Vagina (tissue), 2 donors: Measurements from ENCODE around the gene RBM20. TPM values are rescaled to one million over a fixed set of nuclear protein-coding genes. Genes with fewer than 3 reads are reported as not detected.

ENCODE experiments used
- DNase-seq, 2 donors: peaks; one replicate each; pipeline ENCODE4 v3.0.0-alpha.2; 2017; ENCODE audit errors: extremely low spot score in 2 of 2
- H3K27ac ChIP-seq: fragments of 200-600 bp; sonication (generic); one replicate; pipeline ENCODE4 v1.5.1; 2019
- H3K27me3 ChIP-seq: fragments of 200-600 bp; sonication (generic); one replicate; pipeline ENCODE4 v1.5.1; 2019
- H3K36me3 ChIP-seq, 2 donors: fragments of 200-600 bp; sonication (generic); one replicate each; pipeline ENCODE4 v1.5.1; 2017 to 2019
- H3K4me1 ChIP-seq: fragments of 200-600 bp; sonication (generic); one replicate; pipeline ENCODE4 v1.5.1; 2019
- H3K4me3 ChIP-seq, 2 donors: fragments of 200-600 bp; sonication (generic); 1 replicate in 1 of 2; 2 replicates in 1 of 2; pipeline ENCODE4 v1.5.1; 2016 to 2019
- H3K9me3 ChIP-seq: fragments of 200-600 bp; sonication (generic); one replicate; pipeline ENCODE4 v1.5.1; 2019
- CTCF ChIP-seq, 3 experiments: fragments of 450-650 bp in 2 of 3; fragments of 200-600 bp in 1 of 3; sonication (generic) in 1 of 3; IDR thresholded peaks; one replicate each; pipeline ENCODE4 v1.5.1; 2017 to 2019; ENCODE audit warnings: antibody characterized with exemption in 3 of 3, mild to moderate bottlenecking in 2 of 3, moderate library complexity in 2 of 3
- POLR2A ChIP-seq, 2 donors: fragments of 450-650 bp; IDR thresholded peaks; one replicate each; pipeline ENCODE4 v1.6.1; 2017; ENCODE audit warnings: antibody characterized with exemption in 2 of 2, mild to moderate bottlenecking in 2 of 2, moderate library complexity in 2 of 2
- POLR2AphosphoS5 ChIP-seq, 2 donors: sonication (generic); formaldehyde crosslinking; IDR thresholded peaks; one replicate each; pipeline ENCODE4 v1.9.0; 2017; ENCODE audit warnings: antibody characterized with exemption in 2 of 2, mild to moderate bottlenecking in 2 of 2, low read depth in 1 of 2; ENCODE audit not compliant: insufficient read depth in 1 of 2
- intact Hi-C: fragments of 100-400 bp; cut with DNase I; formaldehyde crosslinking; loops from one replicate; pipeline ENCODE4 v1.15.1; 2023
- total RNA-seq: library from RNA; depleted of rRNA; stranded (reverse); fragments of >200 nt; gene quantifications from one replicate; pipeline ENCODE4 v1.2.3, GENCODE V29; 2016

RBM20 gene
- total RNA-seq, 1 donor from 2014 or later = 5.2 TPM

GRCh38 chr10:110825508-110825907 is 181.4 kb downstream of the RBM20 start:
- Histone ChIP-seq H3K4me1 (peaks cover 74% of the 10 kb centered on the region), H3K36me3 (no peaks in the 10 kb centered on the region), H3K27me3 (no peaks in the 10 kb centered on the region), H3K9me3 (no peaks in the 10 kb centered on the region), H3K4me3 (no peak overlapping the region), H3K27ac (no peak overlapping the region)
- no peak for TF ChIP-seq CTCF (IDR thresholded peaks at IDR 0.05)
- no peak for TF ChIP-seq POLR2A (IDR thresholded peaks at IDR 0.05)
- no peak for TF ChIP-seq POLR2AphosphoS5 (IDR thresholded peaks at IDR 0.05; ENCODE audit: insufficient read depth in 1 of 2, low read depth in 1 of 2)
- intact Hi-C loops = loop anchor here (10.0 kb wide), 1 partner anchor 49 kb away; the partner anchor contains the start of gene PDCD4
- no peak for DNase-seq

- DNase-seq = no peak
- Histone ChIP-seq H3K4me1 (peaks cover 55% of the 10 kb centered on the region), H3K27ac (peak overlapping the region; percentile 53), H3K27me3 (no peaks in the 10 kb centered on the region), H3K4me3 (no peak overlapping the region), H3K9me3 (no peaks in the 10 kb centered on the region), H3K36me3 (no peaks in the 10 kb centered on the region)
- TF ChIP-seq POLR2AphosphoS5 (IDR thresholded peaks at IDR 0.05; ENCODE audit: insufficient read depth in 1 of 2, low read depth in 1 of 2) (peak; percentile 2 to 36), POLR2A (IDR thresholded peaks at IDR 0.05) (no peak), CTCF (IDR thresholded peaks at IDR 0.05) (no peak)
- intact Hi-C loops = loop anchor here (10.0 kb wide), 1 partner anchor 47 kb away; the partner anchor contains the start of gene PDCD4
Observed at GRCh38 chr10:110827410-110827809, 183.3 kb downstream of the RBM20 start.

DNA sequence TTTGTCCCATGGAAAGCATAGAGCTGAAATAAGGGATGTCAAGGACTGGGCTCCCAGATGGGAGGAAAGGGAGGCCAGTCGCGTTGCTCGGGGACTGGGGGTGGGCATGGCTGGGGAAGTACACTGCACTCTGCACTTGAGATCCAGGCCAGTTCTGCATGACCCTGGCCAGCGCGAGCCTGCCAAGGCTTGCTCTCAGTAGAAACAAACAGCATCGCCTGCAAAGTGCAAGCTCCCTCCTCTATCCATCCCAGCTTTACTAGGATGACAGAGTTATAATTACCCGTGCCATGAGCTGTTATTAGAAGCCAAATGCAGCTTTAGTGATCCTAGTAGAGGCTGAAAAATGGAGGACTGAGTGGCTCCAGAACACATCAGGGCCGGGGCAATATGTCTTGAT is 183.7 kb downstream of the RBM20 start:
- peaks cover 50% of the 10 kb centered on the region for H3K4me1 ChIP-seq
- no peaks in the 10 kb centered on the region for H3K27me3 ChIP-seq
- H3K9me3 ChIP-seq = no peaks in the 10 kb centered on the region
- no peak overlapping the region for H3K4me3 ChIP-seq
- TF ChIP-seq POLR2A (IDR thresholded peaks at IDR 0.05) (no peak), POLR2AphosphoS5 (IDR thresholded peaks at IDR 0.05; ENCODE audit: insufficient read depth in 1 of 2, low read depth in 1 of 2) (peak in 1 of 2 donors; percentile 5)
- intact Hi-C loops = loop anchor here (10.0 kb wide), 1 partner anchor 47 kb away; the partner anchor contains the start of gene PDCD4
- peak overlapping the region; percentile 53 for H3K27ac ChIP-seq
- no peaks in the 10 kb centered on the region for H3K36me3 ChIP-seq
- DNase-seq = no peak

DNA sequence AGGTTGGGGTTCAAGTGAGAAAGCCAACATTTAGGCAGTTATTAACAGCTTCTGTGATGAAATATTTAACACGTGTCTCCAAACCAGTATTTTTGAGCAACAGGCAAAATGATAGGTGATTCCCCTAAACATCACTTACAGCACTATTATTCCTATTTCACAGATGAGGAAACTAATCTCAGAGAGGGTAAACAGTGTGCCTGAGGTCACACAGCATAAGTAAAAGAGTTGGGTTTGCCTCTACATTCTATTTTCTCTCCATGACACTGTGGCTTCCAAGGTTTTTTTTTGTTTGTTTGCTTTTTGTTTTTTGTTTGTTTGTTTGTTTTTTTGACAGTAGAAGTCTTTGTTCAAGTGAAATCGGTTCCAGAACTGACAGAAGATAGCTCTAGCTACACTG is 184.4 kb downstream of the RBM20 start:
- intact Hi-C loops = loop anchor here (10.0 kb wide), 1 partner anchor 46 kb away; the partner anchor contains the start of gene PDCD4
- H3K27me3 ChIP-seq = no peaks in the 10 kb centered on the region
- H3K4me1 ChIP-seq = peaks cover 45% of the 10 kb centered on the region
- peak overlapping the region; percentile 53 for H3K27ac ChIP-seq
- no peak overlapping the region for H3K4me3 ChIP-seq
- DNase-seq = no peak
- H3K36me3 ChIP-seq = no peaks in the 10 kb centered on the region
- H3K9me3 ChIP-seq = no peaks in the 10 kb centered on the region
- TF ChIP-seq POLR2A (IDR thresholded peaks at IDR 0.05) (no peak), POLR2AphosphoS5 (IDR thresholded peaks at IDR 0.05; ENCODE audit: insufficient read depth in 1 of 2, low read depth in 1 of 2) (no peak), CTCF (IDR thresholded peaks at IDR 0.05) (no peak)

DNA sequence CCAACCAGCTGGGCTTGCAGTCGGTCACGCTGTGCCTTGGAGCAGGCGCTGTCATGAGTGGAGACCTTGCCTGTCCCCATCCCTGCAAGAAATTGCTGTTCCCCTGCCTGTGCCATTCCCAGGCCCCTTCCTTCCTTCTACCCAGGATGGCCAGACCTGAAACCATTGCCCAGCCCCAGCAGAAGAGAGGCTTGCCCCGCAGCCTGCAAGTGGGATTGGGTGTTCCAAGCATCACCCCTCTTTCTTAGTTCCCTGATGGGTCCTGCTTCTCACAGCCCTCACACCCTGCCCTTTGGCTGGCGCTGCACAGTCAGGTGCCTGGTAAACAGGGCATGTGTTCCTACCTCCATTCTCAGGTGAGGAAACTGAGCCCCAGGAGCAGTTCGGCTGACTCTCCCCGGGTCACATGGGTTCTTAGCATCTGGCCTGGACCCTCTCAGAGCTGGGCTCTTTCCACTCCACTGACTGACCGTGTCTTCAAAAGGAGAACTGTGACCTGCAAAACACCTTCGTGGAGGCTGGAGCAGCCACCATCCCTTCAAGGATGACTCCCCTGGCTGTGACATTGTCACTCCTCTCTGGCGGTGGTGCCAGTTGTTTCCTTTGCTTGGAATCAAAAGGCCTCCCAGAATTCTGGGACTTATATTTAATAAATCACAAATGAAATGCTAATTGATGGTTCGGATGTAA is 185.7 kb downstream of the RBM20 start:
- Histone ChIP-seq H3K27ac (peak overlapping the region; percentile 53), H3K27me3 (no peaks in the 10 kb centered on the region), H3K9me3 (no peaks in the 10 kb centered on the region), H3K36me3 (no peaks in the 10 kb centered on the region), H3K4me3 (no peak overlapping the region), H3K4me1 (peaks cover 41% of the 10 kb centered on the region)
- DNase-seq = no peak
- intact Hi-C loops = loop anchor here (10.0 kb wide), 1 partner anchor 45 kb away; the partner anchor contains the start of gene PDCD4
- TF ChIP-seq POLR2AphosphoS5 (IDR thresholded peaks at IDR 0.05; ENCODE audit: insufficient read depth in 1 of 2, low read depth in 1 of 2) (no peak), CTCF (IDR thresholded peaks at IDR 0.05) (no peak), POLR2A (IDR thresholded peaks at IDR 0.05) (no peak)
